ENCODE measurements around the gene SLX9.

SLX9 gene, protein sequence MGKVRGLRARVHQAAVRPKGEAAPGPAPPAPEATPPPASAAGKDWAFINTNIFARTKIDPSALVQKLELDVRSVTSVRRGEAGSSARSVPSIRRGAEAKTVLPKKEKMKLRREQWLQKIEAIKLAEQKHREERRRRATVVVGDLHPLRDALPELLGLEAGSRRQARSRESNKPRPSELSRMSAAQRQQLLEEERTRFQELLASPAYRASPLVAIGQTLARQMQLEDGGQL
- total RNA-seq = 2.5 to 24.9 (median 7.7) reads per million in 17 experiments

- DNase-seq = peak; percentile 80 to 93 (median 88)
Observed at GRCh38 chr21:44939532-44940115, at the start of gene SLX9. Gene SLX9, plus strand, starts transcription at chr21:44940029. Its CDS starts 29 bp downstream, at chr21:44940058.

- DNase-seq = no peak
Observed at GRCh38 chr21:44890338-44890931, 49.4 kb upstream of the SLX9 start.

DNA sequence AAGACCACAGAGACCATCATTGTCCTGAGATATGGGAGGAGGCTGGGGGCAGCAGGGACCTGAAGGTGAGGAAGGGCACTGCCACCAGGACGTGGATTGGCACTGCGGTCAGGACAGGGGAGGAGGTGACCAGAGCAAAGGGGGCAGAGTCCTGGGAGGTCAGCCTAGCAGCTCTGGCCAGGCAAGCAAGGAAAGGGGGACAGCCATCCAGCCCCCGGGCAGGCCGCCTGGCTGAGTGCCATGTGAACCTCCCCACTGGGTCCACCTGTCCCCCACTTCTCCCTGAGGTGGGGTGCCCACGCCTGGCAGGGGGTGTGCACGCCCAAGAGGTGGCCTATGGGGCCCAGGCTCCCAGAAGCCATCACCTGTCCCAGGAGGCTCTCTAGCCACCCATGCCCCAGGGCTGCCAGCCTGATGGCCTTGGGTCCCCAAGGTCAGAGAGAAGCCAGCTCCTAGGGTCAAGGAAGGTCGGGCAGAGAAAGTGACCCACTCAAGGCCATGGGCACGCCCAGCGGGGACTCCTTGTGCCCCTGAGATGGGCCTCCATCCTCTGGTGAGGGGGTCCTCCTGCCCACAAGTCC, 48.8 kb upstream of the SLX9 start:
- DNase-seq = no peak

DNA sequence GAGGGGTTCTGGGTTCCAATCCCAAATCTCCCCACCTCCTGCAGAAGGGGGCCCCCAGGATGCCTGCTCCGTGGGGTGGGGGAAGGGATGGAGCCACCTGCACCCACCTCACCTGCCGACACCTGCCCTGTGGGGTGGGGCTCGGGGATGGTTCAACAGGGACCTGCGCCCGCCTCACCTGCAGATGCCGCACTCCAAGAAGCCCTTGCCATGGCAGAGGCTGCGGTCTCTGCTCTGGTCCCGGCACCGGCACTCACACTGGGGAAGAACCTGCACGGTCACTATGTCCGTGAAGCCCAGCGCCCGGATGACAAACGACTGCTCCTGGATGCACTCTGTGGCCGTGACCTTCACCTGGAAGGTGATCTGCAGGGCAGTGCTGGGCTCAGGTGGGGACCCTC, 48.2 kb upstream of the SLX9 start:
- no peak for DNase-seq

- DNase-seq = no peak
Observed at GRCh38 chr21:44892095-44892494, 47.7 kb upstream of the SLX9 start.

- peak; percentile 73 to 86 (median 80) for DNase-seq
Observed at GRCh38 chr21:44892536-44893277, 47.1 kb upstream of the SLX9 start.

GRCh38 chr21:44893278-44893556, 46.6 kb upstream of the SLX9 start:
- DNase-seq = no peak

GRCh38 chr21:44893948-44894656, 45.7 kb upstream of the SLX9 start:
- DNase-seq = no peak

DNA sequence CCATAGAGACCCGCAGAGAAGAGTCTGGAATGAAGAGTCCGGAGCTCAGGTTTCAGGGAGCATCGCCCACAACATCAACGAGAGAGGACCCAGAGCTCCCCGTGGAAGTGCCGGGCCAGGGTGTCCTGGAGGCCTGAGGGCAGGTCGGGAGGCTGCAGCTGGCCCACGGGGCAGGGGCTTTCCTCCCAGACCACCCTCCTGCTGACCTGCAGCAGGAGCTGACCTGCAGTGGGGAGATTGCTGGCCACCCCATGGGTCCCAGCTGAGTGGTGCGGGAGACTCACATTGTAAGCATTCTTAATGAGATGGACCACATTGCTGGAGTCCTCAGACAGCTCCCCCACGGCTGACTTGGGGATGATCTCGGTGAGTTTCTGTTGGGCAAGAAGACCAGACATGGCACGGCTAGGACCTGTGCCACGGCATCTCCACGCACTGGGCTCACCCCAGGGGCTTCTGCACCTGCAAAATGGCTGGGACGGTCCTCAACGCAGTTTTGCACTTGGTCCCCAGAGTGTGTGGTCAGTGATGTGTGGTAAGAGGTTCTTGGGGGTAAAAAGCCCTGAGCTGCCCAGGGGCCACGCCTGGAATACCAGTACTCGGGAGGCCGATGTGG, 45.0 kb upstream of the SLX9 start:
- no peak for DNase-seq

DNA sequence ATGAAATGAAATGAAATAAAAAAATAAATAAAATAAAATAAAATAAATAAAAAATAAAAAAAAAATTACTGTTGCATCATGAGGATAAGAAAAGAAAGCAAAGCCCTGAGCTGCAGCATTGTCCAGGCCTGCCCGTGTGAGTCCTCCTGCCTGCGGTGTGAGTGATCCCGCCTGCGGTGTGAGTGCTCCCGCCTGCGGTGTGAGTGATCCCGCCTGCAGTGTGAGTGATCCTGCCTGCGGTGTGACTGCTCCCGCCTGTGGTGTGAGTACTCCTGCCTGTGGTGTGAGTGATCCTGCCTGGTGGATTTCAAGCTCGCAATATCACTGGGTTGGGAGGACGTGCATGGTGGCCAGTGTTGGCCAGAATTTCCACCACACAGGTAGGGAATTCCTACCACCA, 44.0 kb upstream of the SLX9 start:
- DNase-seq = no peak

DNA sequence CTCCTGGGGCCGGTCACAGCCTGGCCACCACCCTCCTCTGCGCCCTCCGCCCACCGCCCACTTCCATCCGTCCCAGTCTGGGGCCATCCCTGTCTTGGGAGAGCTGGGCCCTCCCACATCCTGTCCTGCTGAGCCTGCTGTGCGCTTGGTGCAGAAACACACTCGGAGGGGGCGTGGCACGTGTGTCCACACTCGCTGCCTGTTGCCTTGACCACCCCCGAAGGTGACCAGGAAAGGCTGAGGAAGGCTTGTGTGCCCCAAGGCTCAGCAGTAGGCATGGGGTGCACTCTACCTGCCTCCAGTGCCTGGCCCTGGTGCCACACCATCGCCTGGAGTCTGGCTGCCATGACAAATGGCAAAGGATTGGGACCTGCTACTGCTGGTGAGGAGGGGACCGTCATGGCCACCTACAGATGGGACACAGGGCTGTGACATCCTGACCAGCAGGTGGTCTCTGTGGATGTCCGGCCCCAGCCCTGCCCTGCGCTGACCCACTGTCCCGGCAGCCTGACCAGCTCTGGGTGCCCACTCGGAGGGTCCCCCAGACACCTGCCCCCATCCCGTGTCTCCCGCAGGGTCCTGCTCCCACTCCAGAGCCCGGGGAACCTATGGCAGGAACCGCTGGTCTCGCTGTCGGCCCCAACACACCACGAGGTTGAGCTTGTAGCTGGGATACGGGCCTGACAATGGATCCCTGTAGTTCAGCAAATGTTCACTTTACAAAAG, 43.1 kb upstream of the SLX9 start:
- DNase-seq = peak in 2 of 4 experiments; percentile 53 to 56

DNA sequence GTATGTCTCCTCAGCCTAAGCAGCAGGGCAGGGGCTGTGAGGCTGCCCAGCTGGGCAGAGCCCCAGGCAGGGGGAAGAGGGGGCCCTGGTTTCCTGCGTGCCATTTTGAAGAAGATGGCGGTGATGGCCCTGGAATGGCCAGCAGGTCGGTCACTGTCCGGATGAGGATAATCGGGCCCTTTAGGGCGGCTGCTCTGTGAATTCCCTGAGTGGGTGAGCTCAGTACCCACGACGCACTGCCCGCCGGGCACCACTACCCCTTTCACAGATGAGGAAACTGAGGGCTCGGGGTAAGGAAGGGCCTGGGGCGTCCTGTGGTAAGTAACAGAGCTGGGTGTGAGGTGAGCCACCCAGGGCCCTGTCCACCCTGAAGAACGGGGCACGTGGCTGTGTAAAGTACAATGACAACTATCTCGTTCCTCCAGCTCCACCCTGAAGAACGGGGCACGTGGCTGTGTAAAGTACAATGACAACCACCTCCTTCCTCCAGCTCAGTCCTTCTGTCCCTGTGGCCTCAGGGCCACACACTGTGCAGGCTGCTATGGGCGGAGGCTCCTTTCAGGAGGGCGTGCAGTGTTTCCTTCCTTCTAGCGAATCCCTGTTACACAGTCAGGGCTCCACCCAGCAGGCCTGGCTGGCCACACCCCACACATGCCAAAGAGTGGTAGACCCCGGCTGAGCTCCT, 42.4 kb upstream of the SLX9 start:
- DNase-seq = peak; percentile 21 to 55 (median 47)

- DNase-seq = no peak
Observed at GRCh38 chr21:44898011-44898488, 41.8 kb upstream of the SLX9 start.

DNA sequence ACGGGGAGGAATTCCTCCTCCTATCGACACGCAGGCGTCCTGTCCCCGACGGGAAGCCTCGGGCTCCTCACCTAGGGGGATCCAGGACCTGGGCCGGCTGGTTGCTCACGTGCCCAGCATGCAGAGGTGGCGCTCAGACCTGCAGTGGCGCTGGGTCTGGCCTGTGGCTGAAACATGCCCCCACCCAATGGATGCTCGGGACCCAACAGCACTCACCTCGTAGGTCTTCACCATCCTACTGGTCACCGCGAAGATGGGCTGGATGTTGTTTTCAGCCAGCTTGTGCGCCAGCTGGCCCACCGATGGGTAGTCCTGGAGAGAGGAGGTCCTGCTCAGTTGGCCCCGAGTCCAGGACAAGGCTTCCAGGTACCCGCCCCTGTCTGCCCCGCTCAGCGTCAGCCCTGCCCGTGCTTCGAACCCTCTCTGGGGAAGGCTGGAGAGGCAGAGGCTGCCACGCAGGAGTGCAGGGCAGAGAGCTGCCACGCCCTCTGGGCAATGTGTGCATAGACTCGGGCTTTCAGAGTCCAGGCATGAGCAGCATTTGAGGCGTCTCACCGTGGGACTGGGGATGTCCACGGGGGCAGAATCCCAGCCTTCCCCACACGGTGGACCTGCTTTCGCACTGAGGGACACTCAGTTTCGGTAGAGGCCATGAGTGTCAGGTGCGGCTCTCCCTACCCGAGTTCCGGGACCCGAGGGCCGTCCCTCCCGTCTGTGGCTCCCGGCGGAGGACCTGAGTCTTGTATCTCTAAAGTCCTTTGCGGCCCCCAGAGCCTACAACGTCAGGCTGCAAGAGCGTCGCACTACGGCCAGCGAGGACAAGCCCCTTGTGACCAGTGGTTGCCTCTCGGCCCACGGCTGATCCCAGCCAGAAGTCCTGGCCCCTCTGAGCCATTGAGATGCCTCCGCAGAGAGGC, 40.7 kb upstream of the SLX9 start:
- DNase-seq = no peak

DNA sequence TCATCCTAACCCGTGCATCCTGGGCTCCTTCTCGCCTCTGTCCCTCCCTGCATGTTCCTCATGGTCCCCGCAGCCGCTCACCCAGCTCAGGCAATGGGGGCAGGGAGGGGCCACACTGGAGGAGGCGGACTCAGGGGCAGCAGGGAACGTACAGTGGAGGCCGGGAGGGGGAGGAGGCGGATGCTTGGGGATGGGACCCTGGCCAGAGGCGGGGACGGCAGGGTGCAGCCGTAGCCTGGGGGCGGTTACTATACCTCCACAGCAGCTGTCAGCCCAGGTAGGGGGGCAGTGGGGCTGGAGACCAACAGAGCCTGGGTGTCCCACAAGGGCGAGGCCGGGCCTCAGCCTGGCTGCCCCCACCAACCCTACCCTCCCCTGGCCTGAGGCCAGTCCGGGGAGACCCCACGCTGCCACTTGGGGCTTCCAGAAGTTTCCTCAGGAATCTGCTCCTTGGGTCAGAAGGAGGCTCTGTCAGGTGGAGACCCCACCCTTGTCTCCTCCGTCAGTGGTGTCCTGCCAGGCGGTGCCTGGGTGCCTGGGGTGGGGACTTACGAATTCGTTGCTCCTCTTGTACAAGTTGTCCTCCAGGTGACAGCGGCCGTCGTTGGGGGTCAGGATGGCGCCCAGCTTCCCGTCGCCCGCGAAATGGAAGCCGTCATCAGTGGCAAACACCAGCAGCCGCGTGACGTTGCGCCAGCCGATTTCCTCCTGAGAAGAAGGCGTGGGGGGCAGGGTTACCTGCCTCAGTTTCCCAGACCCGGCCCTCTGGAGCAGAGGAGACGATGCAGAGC, 39.9 kb upstream of the SLX9 start:
- DNase-seq = no peak

DNA sequence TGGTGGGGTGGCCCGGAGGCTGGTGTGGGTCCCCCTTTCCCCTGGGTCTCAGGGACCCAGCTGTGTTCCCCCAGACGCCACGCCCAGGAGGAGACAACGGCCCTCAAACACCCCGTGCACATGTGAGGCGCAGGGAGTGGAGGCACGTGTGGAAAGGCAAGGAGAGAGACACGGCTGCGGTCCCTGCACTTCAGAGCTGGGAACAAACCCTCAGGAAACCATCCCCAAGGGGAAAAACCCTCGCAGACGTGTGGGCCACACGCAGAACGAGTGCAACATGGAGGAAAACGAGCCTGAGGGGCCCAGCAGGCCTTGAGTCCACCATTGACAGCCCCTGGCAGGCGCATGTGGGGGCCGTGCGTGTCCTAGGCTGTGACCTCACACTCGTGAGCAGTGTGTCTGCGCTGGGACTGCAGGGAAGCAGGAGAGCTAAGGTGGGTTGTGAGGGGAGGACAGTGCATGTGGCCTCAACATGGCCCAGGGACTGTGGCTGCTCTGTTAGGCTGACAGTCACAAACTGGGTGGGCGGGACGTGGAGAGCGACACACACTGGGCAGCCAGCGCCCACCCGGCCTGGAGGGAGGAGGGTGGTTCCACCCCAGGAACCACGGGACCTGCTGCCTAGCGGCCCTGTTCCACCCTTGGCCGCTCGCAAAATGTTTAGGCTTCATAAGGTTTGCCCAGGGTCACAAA, 39.1 kb upstream of the SLX9 start:
- DNase-seq = no peak

GRCh38 chr21:44901391-44902074, 38.3 kb upstream of the SLX9 start:
- no peak for DNase-seq
